ENCODE data around the gene LRTM2.

LRTM2 gene

DNA sequence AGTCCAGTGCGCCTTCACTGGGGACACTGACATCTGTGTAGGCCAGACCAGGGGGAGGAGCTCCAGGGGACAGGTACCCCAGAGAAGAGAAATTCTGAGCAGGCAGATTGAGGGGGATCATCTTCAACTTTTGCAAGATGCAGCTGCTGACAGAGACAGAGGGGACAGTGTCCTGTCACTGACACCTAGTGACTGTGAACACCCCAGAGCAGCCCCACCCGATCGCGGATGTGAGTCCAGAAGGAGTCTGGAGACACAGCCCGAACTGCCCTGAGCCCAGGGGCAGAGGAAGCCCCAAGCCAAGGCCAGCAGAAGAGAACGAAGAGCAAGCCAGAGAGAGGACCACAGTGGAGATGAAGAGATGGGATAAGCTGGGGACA lies 21.7 kb upstream of the LRTM2 start:
- no peak for DNase-seq

DNA sequence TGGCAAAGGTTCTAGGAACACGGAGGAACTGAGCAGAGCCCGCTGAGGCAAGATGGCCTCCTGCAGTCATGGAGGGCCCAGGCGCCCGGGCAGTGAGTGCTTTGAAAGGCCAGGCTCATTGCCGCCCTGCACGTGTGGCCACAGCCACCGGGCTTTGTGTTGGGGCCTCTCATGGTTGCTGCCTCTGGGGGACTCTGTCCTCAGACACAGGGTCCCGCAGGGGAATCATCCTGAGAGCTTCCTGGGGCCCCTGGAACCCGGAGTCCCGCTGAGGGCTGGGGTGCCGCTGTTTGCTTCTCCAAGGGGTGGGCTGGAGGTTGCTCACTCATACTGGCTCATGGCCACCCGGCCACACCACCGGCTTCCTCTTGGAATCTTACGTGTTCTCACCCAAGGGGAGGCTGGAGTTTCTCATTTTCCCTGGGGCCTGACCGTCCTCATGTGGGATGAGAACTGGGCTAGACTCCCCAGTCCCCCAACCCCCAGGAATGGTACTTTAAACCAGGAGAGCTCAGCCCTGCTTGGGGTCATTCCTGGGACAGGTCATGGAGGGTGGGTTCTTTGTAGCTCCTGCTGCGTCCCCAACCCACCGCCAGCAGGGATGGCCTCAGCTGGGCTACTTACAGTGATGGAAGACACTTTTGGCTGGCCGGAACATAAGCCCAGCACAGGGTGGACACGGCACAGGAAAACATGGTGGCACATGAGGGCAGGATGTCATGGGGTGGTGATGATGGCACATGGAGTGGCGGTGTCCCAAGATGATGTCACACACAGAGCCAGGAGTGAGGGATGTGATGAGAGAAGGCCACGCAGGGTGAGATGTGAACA lies 21.1 kb upstream of the LRTM2 start:
- DNase-seq = no peak

DNA sequence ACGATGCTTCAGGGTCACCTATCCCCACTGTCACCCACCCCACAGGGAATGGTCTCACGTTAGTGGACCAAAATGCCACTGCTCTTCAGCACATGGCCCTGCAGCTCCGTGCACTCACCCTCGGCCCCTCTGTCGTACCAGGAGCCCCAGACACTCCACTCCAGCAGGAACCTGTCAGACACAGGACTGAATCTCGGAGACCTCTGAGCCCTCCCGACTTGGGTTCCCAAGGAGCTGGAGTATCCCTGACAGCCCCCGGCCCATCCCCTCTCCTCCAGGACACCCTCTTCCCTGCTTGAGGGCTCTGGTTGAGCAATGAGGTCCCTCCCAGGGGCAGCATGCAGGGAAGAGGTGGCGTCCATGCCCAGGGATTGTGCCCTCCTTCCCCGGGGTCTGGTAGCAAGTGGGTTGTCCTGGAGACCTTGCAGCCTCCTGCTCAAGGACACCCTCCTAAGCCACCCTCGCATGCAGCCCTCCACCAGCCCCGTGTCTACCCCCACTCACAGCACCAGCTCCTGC lies 20.4 kb upstream of the LRTM2 start:
- DNase-seq = no peak

DNA sequence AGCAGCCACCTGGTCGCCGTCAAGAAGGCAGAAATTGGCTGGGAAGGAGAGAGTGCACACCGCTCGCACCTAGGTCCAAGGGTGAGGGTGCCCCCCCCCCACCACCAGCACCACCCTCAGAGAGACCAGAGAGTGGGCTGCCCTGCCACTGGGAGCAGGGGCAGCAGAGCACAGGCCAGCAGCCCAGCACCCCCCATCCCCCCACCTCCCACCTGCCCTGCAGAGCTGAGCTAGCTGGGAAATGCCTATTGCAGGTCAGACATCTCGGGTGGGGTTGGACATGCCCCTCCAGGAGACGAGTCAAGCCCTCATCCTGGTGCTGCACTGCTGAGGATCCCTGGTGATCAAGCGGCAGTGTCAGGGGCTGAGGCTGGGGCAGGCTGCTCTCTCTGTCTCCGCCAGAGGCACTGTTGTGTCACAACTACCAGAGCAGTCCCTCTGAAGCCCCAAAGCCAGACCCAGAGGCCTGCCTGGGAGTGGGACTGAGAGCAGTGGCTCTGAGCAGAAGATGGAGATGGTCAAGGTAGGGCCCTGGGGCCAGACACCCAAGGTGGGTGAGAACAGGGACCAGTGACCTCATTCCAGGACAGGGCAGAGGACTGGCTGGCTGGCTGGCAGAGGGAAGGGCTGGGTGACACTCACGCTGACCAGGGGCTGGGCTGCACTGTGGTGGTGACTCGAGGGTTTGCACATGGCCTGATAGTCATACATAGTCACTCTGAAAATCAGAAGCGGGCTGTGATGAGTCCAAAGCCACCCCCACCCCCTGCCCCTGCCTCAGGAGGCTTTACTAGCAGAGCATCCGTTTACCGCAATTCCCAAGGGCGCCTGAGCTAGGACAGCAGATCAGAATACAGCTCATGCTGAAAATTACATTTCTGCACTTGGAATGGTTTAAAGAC lies 19.7 kb upstream of the LRTM2 start:
- no peak for DNase-seq

DNA sequence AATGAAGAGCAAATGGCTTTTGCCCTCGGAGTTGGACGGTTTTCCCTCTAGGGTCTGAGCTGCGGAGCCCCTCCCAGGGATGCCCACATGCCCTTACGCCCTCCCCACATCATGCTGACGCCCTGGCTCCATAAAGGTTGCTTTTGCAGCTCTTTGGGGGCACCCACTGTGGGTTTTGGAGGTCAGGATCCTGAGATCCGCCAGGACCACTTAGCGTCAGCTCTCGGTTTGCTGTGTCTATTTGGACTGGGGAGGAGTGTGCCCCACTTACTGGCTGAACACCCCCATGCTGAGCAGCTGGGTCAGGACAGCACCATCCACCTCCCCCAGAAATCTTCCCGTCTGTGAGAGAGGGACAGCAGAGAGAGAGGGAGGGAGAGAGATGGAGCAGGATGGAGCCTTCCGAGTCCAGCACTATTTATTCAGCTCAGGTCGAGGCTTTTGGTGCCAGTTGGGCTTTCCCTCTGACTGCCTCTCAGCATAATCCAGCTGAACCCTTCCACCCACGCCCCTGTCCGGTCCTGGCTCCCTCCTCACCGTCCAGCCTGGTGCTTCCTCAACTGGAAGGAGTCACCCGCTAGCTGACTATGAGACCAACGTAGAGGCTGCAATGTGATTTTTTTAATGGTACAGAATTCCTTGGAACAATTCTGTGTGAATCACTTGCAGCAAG lies 18.9 kb upstream of the LRTM2 start:
- peak; percentile 12 for DNase-seq

DNA sequence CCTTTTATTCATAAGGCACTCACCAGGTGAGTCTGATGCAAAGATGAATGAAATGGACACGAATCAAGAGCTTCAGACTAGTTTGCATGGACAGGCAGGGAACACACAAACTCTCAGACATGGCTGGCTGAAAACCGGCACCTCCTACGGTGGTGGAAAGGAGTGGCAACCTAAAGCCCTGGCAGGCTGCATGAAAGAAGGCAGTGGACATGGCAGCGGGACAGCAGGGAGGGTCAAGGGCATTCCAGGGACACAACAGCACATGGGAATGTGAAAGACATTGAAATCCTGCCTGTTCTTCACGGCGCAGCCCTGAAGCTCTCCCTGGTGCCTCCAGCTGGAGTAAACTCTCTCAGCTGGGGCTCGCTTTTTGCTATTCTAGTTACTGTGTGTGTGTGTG lies 16.6 kb upstream of the LRTM2 start:
- DNase-seq = peak; percentile 9

DNA sequence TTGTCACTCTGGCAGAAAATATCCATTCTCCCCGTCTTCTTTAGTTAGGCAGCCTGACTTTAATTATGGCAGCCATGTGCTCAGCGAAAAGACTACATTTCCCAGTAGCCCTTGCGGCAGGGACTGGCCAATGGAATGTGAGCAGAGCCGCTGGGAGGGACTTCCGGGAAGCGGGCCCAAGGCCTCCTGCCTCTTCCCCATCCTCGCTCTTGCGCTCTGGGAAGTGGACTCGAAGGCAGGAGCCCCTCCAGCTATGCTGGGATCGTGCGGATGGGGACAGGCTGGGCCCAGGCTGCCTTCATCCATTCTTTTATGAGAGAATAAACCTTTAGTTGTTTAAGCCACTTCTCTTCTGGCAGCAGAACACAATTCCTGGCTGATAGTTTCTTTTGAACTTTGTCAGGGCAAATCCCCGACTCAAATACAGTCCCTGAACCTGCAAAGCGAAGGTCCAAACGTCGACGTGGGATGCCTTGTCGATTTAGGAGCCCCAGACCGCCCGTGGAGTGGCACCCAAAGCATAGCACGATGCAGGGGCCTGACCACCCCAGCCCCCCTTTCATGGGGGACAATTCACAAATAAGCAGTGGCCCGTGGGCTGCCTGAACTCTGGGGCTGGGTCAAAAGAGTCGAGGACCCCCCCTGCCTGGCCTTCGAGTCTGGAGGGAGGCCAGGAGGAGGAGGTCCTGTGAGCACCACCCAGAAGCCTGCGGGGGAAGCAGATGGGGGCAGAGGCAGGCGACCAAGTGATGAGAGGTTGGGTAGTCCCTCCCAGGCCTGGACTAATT lies 15.6 kb upstream of the LRTM2 start:
- DNase-seq = peak; percentile 86

DNA sequence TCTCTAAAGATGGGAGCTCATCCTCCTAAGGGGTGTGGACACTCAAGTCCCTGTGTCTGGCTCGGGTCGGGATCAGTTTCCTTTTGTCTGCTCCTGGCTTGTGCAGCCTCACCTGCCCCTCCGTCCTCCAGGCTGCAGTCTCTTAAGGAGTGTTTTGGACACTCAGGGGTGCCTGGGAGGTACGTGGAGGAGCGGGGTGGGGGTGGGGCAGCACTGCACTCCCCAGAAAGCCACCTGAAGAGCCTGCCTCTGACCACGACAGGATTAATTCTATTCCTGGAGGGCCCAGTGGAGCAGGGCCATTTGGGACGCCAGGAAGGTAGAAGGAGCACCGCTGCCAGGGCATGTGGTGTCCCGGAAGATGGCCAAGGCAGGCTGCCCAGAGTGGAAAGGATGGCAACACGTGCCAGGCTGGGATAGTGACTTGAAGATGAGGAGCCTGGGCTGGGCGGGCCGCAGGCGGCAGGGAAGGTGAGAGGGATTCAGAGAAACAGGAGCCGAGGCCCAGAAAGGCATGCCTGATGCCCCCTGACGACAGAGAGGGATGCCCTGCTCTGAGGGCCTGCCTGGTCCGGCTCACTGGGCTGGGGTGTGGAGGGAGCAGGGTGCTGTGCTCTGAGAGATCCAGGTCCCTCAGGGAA lies 14.8 kb upstream of the LRTM2 start:
- DNase-seq = no peak

DNA sequence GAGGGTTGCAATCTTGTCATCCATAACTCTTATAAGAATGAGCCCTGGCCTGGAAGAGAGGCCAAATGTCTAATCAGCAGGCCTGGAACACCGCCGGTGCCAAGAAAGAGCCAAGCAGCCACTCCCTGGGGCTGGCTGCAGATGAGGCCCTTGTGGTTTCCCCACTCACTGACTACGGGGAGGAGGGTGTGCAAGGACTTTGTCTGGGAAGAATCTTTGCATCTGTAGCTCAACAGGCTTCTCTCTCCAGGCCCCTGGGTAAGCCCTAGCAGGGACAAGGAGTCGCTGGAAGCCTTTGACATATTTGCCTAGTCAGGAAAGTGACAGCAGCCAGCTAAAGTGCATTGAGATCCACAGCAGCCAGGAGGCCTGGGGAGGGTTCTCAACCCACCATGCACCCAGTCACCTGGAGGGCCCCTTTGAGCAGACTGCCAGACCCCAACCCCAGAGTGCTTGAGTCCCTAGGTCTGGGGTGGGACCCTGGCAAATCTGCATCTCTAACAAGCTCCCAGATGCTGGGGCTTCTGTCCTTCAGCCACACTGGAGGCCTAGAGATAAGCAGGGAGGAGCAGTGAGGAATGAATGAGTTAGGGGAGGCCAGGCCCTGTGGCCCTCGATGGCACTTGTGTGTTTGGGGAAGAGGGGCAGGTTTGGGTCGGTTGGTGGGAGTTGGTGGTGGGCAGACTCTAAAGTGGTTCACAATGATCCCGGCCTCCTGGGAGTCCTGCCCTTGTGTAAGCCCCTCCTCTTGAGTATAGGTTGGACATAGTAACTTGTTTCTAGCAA lies 13.9 kb upstream of the LRTM2 start:
- DNase-seq = no peak

DNA sequence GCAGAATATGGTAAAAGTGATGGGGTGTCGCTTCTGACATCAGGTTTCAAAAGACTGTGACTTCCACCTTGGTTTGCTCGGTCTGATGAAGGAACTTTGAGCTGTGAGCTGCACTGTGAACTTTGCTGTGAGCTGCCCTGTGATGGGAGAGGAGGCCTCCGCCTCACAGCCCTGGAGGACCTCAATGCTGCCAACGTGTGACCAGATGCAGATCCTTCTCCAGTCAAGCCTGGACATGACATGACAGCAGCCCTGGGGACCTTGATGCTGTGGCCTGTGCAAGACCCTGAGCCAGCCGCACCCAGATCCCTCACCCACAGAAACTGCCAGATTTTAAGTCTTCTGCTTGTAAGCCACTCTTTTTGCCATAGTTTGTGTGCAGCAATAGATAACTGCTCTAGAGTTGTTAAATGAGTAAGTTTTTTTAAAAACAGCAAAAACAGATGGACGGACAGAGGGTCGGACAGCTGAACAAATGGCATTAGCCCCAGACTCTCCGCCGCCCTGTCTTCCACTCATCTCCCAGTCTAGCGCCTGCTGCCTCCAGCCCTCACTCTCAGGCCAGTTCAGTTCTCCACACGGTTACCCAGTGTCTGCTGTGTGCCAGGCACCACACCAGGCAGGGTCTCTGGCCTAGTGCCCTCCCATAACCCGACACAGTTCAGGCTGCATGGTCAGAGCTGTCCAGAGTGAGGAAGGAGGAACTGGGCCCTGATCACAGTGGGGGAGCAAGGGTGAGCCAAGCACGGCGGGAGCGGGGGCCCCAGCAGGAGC lies 13.1 kb upstream of the LRTM2 start:
- DNase-seq = no peak

DNA sequence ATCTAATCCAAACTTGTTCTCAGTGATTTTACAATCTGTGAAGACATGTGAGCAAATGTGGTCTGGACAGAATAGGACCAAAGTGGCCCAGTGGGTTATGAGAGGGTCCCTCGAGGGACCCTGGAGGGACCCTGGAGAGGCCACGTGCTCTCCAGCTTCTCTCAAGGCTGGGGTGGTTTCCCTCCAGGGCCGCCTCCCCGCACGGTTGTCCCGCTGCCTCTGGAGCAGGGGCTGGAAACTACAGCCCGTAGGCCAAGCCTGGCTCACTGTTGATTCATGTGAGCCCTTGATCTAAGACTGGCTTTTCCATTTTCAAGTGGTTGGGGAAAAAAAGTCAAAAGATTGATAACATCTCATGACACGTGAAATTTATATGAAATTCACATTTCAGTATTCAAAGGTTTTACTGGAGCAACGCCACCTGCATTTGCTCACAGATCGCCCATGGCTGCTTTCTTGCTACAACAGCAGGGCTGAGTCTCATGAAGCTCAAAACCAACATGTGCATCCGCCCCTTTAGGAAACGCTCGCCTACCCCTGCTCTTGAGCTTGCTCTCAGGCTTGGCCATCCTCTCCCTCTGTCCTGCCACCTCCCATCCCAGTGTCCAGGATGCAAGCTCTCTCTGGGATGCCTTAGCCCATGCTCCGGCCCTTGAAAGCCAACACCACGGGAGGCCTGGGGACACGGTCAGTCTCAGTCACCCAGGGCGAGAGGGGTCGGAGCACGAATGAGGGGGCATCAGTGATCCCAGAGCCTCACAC lies 12.1 kb upstream of the LRTM2 start:
- DNase-seq = no peak

DNA sequence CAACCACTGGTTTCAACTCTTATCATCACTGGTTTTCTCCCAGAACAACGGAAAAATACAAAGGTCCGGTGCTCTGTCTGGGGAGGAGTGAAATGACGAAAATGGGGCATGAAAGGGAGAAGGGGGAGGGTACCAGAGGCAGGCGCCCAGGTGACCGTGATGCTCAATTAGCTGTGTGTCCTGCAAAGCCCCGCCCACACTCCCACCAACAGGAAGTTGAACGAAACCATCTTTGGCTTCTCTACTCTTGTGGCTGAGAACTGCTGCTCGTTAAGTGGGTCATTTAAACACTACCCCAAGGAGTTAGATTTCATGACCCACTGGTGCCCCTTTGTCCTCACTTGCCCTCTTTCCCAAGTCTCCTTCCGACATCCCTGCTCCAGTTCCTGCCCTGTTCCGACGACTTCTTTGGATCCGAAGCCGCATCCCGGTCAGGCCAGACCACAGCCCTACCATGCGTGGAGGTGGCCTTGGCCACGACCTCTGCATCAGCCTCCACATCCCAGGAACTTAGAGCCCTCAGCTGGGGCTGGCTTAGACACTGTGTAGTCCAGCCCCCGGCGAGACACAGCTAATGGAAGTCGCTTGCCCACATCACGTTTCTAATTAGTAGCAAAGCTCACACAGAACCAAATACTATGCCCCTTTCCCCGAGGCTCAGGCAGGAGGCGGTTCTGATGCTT lies 11.4 kb upstream of the LRTM2 start:
- DNase-seq = no peak

DNA sequence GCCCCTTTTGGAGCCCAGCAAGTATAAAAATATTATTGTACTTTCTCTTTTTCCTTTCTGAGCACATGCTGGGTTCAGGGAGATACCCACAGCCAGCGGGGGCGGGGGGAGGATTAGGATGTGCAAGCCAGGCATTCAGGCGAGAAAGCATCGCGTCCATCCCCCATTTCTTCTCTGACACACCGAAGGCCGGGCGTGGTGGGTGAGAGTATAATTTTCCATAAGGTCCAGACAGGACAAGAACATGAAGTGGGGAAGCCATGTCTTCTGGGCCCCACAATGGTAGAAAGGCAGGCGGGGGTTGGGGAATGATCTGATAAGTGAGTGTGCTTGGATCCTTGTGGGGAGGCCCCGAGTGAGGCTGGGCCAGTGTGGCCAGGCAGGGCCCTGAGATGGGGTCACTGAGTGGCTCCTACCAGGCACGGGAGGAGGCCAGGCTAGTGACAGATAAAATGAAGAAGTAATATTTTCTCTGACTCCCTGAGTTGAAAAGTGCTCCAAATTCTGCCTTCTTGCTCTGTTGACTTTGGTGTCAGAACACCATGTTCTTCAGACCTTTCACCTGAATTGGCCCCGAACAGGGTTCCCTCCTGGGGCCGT lies 10.7 kb upstream of the LRTM2 start:
- no peak for DNase-seq

DNA sequence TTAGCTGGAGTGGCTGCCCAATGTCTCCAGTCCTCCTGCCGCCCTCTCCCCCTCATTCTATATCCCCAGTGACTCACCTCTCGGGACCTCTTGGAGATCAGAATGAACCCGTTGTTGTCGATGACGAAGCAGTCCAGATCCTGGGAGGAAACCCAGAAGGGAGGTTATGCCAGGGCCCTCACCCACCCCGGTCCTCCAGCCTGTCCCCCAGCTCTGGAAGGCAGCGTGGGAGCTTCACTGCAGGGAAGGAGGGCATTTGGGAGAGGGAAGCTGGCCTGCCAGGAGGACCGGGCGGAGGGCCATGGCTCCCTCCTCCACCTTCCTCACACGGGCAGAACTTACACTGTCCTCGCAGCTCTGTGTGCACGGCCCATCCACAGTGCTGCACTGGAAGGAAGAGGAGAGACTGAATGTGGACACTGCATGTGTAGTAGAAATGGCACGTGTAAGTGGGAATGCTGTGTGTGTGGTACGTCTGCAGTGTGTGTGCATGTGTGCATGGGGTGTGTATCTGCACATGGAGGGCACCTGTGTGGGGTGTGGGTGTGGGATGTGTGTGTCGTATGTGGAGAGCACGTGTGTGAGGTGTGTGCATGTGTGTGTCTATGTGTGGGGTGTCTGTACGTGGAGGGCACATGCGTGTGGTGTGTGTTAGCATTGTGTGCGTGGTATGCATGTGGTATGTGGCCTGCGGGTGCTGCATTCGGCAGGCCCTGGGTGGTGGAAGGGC lies 10.0 kb upstream of the LRTM2 start:
- no peak for DNase-seq

DNA sequence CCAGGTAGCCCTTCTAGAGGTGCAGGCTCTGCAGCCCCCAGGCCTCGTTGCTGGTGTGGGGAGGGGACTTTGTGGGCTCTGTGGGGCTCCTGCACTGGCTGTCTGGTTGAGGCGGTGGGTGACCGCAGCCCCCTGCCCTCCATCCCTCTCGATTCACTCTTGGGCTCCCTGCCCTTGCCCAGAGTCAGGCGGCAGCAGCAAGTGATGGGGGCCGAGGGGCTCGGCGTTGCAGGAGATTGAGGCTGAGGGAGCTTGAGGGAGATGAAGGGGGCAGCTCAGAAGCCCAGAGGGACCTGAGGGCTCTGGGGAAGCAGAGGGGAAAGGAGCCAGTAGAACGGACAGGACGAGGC lies 9.5 kb upstream of the LRTM2 start:
- no peak for DNase-seq

DNA sequence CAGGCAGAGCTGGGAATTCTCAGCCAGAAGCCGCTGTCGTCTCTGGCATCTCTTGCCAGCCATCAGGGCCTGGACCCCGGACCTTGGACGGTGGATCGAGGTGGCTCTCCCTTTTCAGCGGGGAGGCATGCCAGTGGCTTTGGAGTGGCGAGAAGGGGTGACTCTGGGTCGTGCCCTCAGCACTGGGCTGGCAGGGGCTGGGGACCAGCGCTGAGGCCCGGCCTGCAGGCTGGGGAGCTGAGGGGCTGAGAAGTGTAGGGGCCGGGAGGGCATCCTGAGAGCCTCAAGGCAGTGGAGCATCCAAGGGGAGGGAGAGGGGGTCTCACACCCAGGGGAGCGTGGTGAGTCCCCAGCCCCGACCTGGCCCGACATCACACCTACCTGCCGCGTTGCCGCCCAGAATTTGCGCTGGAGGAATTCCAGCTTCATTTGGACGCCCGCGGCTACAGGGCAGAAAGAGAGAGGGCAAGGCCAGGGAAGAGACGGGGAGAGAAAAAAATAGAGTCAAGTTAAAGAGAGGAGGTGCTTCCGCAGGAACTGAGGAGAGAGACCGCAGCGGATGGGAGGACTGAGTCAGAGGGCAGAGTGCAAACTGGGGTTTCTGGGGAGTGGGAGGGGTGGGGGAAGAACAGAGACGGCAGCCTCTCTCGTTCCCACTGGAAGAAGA lies 9.0 kb upstream of the LRTM2 start:
- DNase-seq = peak; percentile 46

DNA sequence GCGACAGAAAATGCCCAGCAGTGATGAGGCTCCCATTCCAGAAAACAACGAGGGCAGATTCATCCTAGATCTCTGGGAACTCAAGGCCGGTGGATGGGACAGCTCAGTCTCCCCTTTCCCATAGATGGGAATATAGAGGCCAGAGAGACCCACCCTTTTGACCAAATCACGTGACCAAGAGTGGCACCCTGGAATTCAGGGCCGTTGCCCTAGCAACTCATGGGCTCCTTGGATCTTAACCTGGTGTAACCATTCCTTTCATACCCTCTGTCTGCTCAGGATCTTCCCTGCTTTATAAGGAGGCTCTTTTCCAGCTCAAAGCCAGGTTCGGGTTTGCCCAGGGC lies 8.4 kb upstream of the LRTM2 start:
- DNase-seq = no peak
